GM12891 (cell line): ENCODE measurements around the gene NMT1.

Experiments
- DNase-seq: peaks from one replicate; pipeline ENCODE4 v3.0.0; 2011; ENCODE audit warnings: low spot score; ENCODE audit not compliant: insufficient read length
- FAIRE-seq: peaks from 2 replicates; lab custom pipeline; 2011; peaks lifted over from hg19 to GRCh38; lab: Jason Lieb, UNC
- PAX5 ChIP-seq: IDR thresholded peaks from 2 replicates; pipeline ENCODE4 v1.6.1; 2011; ENCODE audit warnings: low read length, moderate library complexity, mild to moderate bottlenecking; ENCODE audit not compliant: insufficient read depth, severe bottlenecking
- POLR2A ChIP-seq: IDR thresholded peaks from 2 replicates; pipeline ENCODE4 v1.6.1; 2011; ENCODE audit warnings: low read depth, low read length, control low read depth
- POLR2AphosphoS5 ChIP-seq: IDR thresholded peaks from 2 replicates; pipeline ENCODE4 v1.6.1; 2011; ENCODE audit warnings: low read depth, low read length, control low read depth
- POU2F2 ChIP-seq: IDR thresholded peaks from 2 replicates; pipeline ENCODE4 v1.6.1; 2011; ENCODE audit warnings: low read depth, mild to moderate bottlenecking, control low read depth, low read length, moderate library complexity
- SPI1 ChIP-seq: IDR thresholded peaks from 2 replicates; pipeline ENCODE4 v1.6.1; 2011; ENCODE audit warnings: low read depth, low read length, control low read depth
- TAF1 ChIP-seq: IDR thresholded peaks from 2 replicates; pipeline ENCODE4 v1.6.1; 2011; ENCODE audit warnings: low read depth, low read length, control low read depth

The NMT1 gene

DNA sequence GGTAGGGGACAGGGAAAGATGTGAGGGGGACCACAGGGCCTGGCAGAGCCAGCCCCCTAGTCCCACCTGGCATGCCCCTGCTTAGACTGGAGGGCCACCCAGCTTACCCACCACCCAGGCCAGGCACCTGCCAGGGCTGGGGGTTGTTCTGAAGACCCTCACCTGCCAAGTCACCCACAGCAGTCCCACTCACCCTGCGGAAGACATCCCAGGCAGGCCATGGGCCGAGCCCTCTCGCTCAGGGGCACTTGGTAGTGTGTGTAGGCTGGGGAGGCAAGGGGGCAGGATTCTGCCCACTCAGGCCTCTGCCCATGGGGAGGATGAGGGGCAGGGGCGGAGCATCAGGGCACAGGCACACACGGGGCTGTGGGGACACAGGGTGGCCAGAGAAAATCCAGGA is 67.2 kb downstream of the NMT1 start:
- no peak for TF ChIP-seq TAF1
- no peak for TF ChIP-seq SPI1
- TF ChIP-seq POLR2AphosphoS5 = no peak
- TF ChIP-seq POLR2A = no peak
- TF ChIP-seq PAX5 = no peak
- DNase-seq = no peak
- FAIRE-seq = no peak

DNA sequence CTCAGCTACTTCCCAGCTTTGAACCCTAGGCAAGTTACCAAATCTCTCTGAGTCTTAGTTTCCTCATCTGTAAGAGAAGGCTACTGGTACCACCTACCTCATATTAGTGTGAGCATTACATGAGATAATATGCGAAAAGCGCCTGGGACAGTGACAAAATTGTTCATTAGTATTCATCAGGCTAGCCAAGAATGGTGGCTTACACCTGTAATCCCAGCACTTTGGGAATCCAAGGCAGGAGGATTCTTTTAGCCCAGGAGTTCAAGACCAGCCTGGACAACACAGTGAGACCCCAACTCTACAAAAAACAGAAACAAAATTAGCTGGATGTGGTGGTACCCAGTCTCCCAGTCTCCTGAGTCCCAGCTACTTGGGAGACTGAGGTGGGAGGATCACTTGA is 67.9 kb downstream of the NMT1 start:
- DNase-seq (no peak), FAIRE-seq (no peak)
- TF ChIP-seq SPI1 = no peak
- TF ChIP-seq POLR2A = no peak
- no peak for TF ChIP-seq TAF1
- TF ChIP-seq PAX5 = no peak
- TF ChIP-seq POLR2AphosphoS5 = no peak
- no peak for TF ChIP-seq POU2F2

DNA sequence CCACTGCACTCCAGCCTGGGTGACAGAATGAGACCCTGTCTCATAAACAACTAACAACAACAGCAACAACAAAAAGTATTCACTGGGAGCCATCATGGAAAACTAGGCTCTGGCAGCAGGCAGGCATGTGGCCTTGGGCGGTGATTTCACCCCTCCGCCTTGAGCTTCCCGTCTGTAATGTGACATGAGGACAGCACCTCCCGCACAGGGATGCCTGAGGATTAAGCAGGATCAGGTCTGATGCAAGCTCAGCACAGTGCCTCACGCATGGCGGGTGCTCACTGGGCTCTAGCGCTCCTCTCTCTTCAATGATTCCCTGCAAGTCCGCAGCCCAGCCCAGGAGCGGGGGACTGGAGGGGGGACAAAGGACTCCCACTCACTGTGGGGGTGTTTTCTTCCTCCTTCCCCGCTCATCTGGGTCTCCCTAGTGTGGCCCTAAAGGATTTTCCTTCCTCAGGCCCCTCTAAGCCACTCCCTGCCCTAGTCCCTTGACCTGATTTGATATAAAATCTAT is 68.4 kb downstream of the NMT1 start:
- no peak for FAIRE-seq

DNA sequence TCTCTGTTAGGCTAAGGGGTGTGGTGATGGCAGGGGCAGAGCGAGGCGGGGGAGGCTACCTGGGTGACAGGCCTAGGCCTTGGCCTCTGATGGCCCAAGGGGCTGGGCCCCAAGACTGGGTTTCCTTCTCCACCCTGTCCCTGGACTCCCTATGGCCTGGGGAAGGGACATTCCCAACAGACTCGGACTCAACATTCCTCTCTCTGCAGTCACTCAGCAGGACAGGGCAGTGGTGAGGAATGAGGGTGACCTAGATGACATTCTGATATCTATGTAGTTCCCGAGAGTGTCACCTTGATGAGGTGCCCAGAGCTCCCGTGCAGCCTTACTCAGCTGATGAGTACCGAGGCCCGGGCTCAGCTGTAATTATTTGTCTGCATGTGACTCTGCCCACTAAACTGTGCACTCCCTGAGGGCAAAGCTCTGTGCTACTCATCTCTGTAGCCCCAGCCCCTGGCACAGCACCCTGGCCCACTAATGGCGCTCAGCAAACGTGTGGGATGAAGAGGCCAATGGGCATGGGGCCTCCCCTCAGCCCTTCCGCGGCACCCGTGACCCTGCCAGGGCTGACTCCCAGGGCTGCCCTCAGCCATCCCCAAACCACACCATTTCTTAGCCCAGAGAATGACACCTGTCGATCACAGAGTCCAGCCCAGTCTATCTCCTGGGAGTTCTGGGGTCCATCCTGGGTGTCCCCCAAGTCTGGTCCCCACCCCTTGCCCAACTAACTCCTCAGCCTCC is 69.0 kb downstream of the NMT1 start:
- no peak for DNase-seq
- TF ChIP-seq SPI1 (no peak), TAF1 (no peak), POLR2A (no peak), POLR2AphosphoS5 (no peak), PAX5 (no peak), POU2F2 (no peak)
- FAIRE-seq = no peak

More for the DNA sequence above, 68.4 kb downstream of the NMT1 start:
- no peak for DNase-seq
- TF ChIP-seq SPI1 (no peak), POLR2A (no peak), PAX5 (no peak), POU2F2 (no peak), POLR2AphosphoS5 (no peak), TAF1 (no peak)

DNA sequence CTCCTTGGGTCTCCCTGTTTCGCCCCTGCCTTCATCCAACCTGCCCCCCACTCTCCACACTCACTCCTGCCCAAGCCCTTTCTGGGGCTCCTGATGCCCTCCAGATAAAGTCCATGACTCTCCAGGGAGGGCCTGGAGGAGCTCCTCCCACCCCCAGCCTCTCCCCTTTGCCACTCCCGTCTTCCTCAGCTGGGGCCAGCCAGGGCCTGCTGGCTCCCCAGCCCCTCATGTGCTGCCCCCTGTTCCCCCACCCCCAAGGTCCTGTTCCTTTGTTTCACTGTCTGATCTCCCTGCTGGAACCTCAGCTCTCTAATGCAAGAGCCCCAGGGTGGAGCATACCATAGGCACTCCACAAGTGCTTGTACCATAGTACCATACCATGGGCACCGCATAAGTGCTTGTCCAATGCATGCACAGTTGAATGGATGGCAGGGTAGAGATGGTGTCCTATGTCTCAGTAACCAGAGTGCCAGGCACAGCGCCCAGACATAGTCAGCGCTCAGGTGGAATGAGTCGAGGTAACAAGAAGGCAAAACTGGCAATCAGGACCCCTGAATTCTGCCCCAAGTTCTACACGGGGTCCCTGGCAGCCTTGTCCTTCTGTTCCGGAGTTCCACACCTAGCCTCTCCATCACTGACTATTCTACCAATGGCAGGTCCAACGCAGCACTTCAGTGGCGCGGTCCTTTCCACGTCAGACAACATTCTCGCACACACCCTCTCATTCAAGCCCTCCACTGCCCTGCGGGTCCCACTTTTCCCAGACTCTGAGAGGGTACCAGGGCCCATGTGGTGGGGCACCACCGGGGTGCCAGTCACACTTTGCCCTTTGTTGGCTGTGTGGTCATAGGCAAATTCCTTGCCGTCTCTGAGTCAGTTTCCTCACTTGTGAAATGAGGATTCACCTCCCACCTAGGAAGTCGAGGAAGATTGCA is 69.8 kb downstream of the NMT1 start:
- TF ChIP-seq POLR2A (no peak), SPI1 (no peak), PAX5 (no peak), POU2F2 (no peak)
- DNase-seq = no peak
- peak; percentile 28 for FAIRE-seq

DNA sequence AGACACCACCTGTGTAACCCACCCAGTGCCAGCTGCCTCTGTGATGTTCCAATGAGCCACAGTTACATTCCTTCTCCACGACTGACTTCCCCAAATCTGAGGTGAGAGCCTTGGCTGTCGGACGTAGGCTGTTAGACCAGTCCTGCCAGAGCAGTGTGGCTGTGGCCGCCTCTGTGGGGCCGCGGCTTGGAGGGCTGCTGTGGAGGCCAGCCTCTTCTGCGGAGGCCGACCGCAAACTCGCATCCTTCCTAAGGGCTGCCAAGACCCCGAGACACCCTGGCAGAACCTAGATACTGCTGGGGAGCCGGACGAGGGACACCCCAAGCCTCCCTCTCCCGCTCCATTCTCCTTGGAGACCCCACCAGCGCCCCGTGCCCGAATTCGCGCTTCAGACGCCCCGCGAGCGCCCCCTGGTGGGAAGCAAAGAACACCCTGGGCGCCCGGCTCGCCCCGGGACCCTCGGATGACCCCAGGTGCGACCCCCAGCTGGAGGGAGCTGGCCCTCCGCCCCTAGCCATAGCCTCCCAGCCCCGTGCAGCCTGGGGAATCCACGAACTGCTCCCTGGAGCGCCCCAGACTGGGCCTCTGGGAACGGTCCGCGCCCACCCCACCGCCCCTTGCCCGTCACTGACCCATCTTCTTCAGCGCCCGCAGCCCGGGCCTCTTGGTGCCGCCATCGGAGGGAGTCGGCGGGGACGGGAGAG is 70.7 kb downstream of the NMT1 start:
- DNase-seq = no peak
- no peak for FAIRE-seq
- TF ChIP-seq POLR2AphosphoS5 (no peak), SPI1 (no peak), POLR2A (no peak), POU2F2 (no peak), PAX5 (no peak), TAF1 (no peak)

DNA sequence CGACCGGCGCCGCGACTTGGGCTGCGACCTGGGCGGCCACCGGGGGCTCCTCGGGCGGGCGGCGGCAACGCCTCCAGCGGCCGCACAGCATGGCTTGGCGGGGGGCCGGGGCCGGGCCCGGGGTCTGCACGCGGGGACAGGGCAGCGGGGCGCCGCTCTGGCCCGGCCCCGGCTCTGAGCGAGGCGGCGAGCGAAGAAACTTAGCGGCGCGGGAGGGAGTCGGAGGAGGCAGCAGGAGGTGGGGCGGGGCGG is 71.1 kb downstream of the NMT1 start, which contains the start of gene PLCD3:
Gene PLCD3 (minus strand): TSS at position 196 of the 252 bp plus-strand sequence. CDS start 105 bp downstream, at position 91.
- FAIRE-seq (no peak), DNase-seq (no peak)
- no peak for TF ChIP-seq POLR2A
- TF ChIP-seq POLR2AphosphoS5 = no peak
- no peak for TF ChIP-seq PAX5
- TF ChIP-seq POU2F2 = no peak
- no peak for TF ChIP-seq SPI1
- TF ChIP-seq TAF1 = no peak

DNA sequence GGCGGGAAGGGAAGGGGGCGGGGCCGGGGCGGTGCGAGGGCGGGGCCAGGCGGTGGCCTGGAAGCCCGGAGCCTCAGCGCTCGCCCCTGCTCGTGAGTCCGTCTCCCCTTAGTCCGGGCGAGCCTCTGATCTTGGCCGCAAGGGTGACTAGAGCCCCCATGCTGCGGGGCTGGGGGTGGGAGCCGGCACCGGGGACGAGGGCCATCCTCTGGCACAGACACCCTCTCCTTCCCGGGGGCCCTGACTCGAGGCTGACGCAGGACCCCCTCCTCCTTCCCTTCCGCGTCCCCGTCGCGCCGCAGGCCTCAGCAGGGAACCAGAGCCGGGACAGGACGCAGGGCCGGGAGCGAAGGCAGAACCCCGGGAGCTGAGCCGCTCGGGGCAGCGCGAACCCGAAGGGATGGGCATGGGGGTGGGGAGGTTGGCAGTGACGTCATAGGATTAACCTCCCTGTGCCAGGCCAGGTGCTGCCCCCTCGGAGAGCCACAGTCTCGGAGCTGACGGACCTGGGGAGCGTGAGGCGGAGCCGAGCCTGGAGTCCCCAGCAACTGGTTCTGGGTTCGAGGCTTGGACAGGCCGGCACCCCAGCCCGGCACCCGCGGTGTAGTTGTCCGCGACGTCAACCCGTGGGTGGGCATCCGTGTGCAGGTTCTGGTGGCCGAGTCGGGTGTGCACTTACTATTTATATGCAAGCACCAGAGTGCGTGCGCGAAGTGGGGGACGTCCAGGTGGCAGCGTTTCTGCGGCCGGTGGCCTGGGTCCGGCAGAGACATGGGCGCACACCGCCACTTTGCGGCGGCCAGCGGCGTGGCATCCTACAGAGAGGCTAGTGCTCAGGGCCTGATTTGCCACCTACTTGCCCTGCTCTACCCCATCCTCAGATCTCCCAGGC is 71.7 kb downstream of the NMT1 start:
- FAIRE-seq (peak; percentile 93), DNase-seq (peak; percentile 94)
- TF ChIP-seq TAF1 (no peak), POU2F2 (0 out of 2 replicates have a peak, but pooled peaks have one; percentile 38)
